AG04450 (cell line): ENCODE data around the gene NKTR. TPM values are rescaled to one million over a fixed set of nuclear protein-coding genes. Genes with fewer than 3 reads are reported as not detected.
"Not testable (repeated sequence)": the region's sequence is repeated elsewhere in the genome, so short reads cannot be mapped to it uniquely, and the experiment has no call there.

Source experiments
- CTCF ChIA-PET: fragments of 300-600, 350-600 bp; formaldehyde crosslinking; extraction: SDS; loops from one replicate; lab custom pipeline; 2022; ENCODE audit warnings: antibody characterized with exemption, inconsistent platforms; lab: Charles Lee
- POLR2A ChIA-PET: fragments of 350-600 bp; formaldehyde crosslinking; extraction: SDS; loops from one replicate; lab custom pipeline; 2021; ENCODE audit warnings: antibody characterized with exemption, inconsistent platforms; lab: Yijun Ruan, JAX
- DNase-seq: peaks from one replicate; pipeline ENCODE4 v3.0.0-alpha.2; 2011; ENCODE audit warnings: low read depth, low spot score
- H3K27ac ChIP-seq: one replicate; pipeline ENCODE4 v1.5.1; 2012; ENCODE audit warnings: low read depth, low read length, control low read depth
- H3K27me3 ChIP-seq: one replicate; pipeline ENCODE4 v1.6.0; 2012; ENCODE audit warnings: low read length; ENCODE audit not compliant: control insufficient read depth, insufficient read depth
- H3K4me3 ChIP-seq: 2 replicates; pipeline ENCODE4 v1.5.1; 2011; ENCODE audit warnings: mild to moderate bottlenecking, low read depth, low read length, control low read depth
- H3K9me3 ChIP-seq: 2 replicates; pipeline ENCODE4 v1.5.1; 2012; ENCODE audit warnings: low read length; ENCODE audit not compliant: control insufficient read depth, insufficient read depth
- polyA plus RNA-seq: library from polyadenylated mRNA; depleted of rRNA; stranded (reverse); fragments of >200 nt; gene quantifications from 2 replicates; pipeline ENCODE4 v1.2.3, GENCODE V29; 2011
- TF ChIP-seq, protein P1 (sequence below): IDR thresholded peaks from 2 replicates; pipeline ENCODE4 v1.5.1; 2011; ENCODE audit warnings: low read depth, low read length, control low read depth, inconsistent platforms

Gene NKTR
- polyA plus RNA-seq, 1 experiment: 56.2 TPM

DNA sequence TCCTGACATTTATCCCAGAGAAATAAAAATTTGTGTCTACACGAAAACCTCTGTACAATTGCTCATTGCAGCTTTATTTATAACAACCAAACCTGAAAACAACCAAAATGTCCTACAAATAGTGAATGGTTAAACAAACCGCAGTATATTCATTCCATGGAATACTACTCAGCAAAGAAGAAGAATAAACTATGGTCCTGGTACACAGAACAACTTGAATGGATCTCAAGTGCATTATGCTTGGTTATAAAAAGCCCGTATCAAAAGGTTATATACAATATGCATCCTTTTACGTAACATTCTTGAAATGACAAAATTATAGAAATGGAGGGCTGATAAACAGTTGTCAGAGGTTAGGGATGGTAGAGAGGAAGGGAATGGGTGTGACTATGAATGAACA is 22.4 kb upstream of the NKTR start:
- Histone ChIP-seq H3K4me3 (no peak overlapping the region), H3K9me3 (peaks cover 3% of the 10 kb centered on the region; the same call in 1 of the 2 replicates), H3K27ac (no peak overlapping the region), H3K27me3 (no peaks in the 10 kb centered on the region)
- DNase-seq: no peak
- TF ChIP-seq, protein P1, sequence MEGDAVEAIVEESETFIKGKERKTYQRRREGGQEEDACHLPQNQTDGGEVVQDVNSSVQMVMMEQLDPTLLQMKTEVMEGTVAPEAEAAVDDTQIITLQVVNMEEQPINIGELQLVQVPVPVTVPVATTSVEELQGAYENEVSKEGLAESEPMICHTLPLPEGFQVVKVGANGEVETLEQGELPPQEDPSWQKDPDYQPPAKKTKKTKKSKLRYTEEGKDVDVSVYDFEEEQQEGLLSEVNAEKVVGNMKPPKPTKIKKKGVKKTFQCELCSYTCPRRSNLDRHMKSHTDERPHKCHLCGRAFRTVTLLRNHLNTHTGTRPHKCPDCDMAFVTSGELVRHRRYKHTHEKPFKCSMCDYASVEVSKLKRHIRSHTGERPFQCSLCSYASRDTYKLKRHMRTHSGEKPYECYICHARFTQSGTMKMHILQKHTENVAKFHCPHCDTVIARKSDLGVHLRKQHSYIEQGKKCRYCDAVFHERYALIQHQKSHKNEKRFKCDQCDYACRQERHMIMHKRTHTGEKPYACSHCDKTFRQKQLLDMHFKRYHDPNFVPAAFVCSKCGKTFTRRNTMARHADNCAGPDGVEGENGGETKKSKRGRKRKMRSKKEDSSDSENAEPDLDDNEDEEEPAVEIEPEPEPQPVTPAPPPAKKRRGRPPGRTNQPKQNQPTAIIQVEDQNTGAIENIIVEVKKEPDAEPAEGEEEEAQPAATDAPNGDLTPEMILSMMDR: no peak
- POLR2A ChIA-PET: no interaction called here
- CTCF ChIA-PET: no interaction called here

DNA sequence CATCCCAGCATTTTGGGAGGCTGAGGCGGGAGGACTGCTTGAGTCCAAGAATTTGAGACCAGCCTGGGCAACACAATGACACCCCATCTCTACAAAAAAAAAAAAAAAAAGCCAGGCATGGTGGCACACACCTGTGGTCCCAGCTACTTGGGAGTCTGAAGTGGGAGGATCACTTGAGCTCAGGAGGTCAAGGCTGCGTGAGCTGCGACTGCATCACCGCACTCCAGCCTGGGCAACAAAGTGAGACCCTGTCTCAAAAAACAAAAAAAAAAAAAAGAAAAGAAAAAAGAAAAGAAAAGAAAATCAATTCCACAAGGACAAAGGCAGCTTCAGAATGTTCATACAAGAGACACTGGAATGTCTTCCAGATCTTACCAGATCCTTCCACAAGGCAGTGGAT is 21.1 kb upstream of the NKTR start:
- POLR2A ChIA-PET: interaction anchor here (0.6 kb wide), 1 partner anchor 40 kb away, joined by 4 read pairs; no protein-coding TSS in a partner anchor
- H3K9me3 ChIP-seq, H3K27ac ChIP-seq, DNase-seq, H3K27me3 ChIP-seq, H3K4me3 ChIP-seq, CTCF ChIA-PET: not testable (repeated sequence)

DNA sequence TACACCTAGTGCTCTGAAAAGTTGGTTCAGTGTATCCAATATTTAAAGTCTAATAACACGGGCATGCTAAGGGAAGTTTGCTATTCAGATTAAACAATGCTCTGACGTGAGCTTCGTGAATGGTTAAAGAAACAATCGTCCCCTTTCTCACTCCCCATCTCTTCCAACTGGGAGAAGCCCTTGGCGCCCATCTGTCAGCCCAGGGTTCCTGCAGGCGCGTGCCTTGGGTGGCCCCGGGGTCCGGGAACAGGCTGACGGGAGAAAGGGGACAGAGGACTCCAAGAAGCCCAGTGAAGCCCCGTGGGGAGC is 19.1 kb upstream of the NKTR start:
- peak overlapping the region; percentile 78 for H3K4me3 ChIP-seq
- H3K27me3 ChIP-seq: no peaks in the 10 kb centered on the region
- POLR2A ChIA-PET: interaction anchor here (3.2 kb wide), 1 partner anchor 19 kb away, joined by 11 read pairs; the partner anchor contains the start of gene NKTR
- TF ChIP-seq, protein P1: no peak
- peak overlapping the region; percentile 42 for H3K27ac ChIP-seq
- DNase-seq: no peak
- CTCF ChIA-PET: interaction anchor here (0.7 to 1.7 kb wide), 3 partner anchors 9 to 432 kb away, joined by 3 to 15 read pairs (median 3); partner anchors contain the start of gene SS18L2
- no peaks in the 10 kb centered on the region for H3K9me3 ChIP-seq

DNA sequence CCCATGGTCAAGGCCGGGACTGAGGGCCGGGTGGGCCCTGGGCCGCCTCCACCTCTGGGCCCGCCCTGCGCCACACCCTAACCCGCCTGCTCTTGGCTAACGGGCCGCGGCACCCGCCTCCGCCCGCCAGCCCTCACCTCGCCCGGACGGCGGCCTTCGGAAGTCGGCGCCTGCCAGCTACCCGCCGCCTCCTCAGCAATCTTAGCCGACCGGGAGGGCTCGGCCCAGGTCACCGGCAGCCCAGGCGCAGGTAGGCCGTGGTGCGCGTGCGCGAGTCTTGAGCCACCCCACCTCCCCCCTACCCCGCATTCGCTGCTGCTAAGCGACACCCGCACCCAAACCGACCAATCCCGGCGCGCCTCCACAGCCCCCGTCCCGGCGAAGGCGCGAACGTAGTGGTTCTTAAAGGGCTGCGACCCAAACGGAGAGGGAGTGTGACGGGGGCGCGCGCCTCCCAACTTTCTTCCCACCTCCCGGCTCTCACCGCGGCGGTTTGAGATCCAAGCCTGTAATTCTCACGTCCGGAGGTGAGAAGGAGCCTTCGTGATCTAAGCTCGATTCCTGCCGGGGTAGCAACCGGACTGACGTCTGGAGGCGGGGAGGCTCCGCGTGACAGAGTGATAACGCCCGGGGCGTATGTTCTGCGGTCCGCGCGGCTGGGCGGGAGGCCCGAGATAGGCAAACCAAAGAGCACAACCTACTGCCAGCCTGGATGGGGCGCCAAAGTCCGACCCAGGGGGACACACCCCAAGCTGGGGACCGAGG is 18.6 kb upstream of the NKTR start, which contains the start of gene SEC22C:
TSS of gene SEC22C (minus strand) at position 259 of the 765 bp plus-strand sequence. CDS start 12,921 bp downstream, outside the sequence.
- peak within 1 kb of the TSS; percentile 62 for H3K27ac ChIP-seq
- TF ChIP-seq, protein P1: 0 out of 2 replicates have a peak, but pooled peaks have one; percentile 19
- DNase-seq: peak; percentile 59
- H3K9me3 ChIP-seq: no peaks in the 10 kb centered on the region
- H3K27me3 ChIP-seq: no peaks in the 10 kb centered on the region
- peak within 1 kb of the TSS; percentile 78 for H3K4me3 ChIP-seq
- ChIA-PET POLR2A (interaction anchor here (1.2 to 3.2 kb wide), 2 partner anchors 9 to 19 kb away, joined by 3 to 11 read pairs; partner anchors contain the start of genes NKTR and SS18L2), CTCF (interaction anchor here (0.6 to 1.7 kb wide), 7 partner anchors 8 to 433 kb away, joined by 3 to 15 read pairs (median 3); partner anchors contain the start of gene SS18L2)

DNA sequence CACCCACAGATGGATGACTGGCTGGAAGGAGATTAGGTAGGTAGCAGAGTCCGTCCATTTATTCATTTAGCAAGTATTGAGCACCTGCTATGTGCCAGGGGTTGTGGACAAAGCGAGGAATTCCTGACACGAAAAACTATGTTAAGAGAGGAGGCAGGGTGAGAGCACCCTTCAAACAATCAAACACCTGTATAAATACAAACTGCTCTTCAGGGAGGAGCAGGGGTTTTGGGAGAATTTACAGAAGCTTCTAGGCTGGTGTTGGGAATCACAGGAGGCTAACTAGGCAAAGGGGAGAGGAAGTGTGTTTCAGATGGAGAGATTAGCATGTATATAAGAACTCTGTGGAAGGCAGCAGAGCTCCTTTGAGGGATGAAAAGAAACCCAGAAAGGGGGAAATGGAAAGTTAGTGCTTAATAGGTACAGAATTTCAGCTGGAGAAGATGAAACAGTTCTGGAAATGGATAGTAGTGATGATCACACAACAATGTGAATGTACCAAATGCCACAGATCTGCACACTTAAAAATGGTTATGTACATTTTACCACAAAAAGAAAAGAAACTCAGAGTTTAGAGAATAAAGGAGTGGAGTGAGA is 17.9 kb upstream of the NKTR start:
- Histone ChIP-seq H3K27ac (no peak overlapping the region), H3K27me3 (no peaks in the 10 kb centered on the region), H3K4me3 (peak overlapping the region; percentile 78), H3K9me3 (no peaks in the 10 kb centered on the region)
- ChIA-PET POLR2A (interaction anchor here (1.2 to 3.2 kb wide), 2 partner anchors 8 to 18 kb away, joined by 3 to 11 read pairs; partner anchors contain the start of genes NKTR and SS18L2), CTCF (interaction anchor here (0.9 to 1.2 kb wide), 4 partner anchors 10 to 299 kb away, joined by 3 to 4 read pairs (median 3); no protein-coding TSS in a partner anchor)
- TF ChIP-seq, protein P1: no peak
- DNase-seq: no peak
